ENCODE results near the gene MUSK. TPM values are rescaled to one million over a fixed set of nuclear protein-coding genes. Genes with fewer than 3 reads are reported as not detected.

MUSK gene
- total and polyA plus RNA-seq, 2 of the 8 experiments (the other 6 are each of a cell fraction or from before 2014, with no cell fraction given): not detected

GRCh38 chr9:110668570-110669167 is at the start of gene MUSK (continued):
- TF ChIP-seq USF2 (IDR thresholded peaks at IDR 0.05; ENCODE audit: low read length) (no peak), CBX5 (IDR thresholded peaks at IDR 0.05; ENCODE audit: low read depth, low read length) (no peak)
